Sigmoid colon (tissue), 7 donors: ENCODE measurements around the gene CTIF. TPM values are rescaled to one million over a fixed set of nuclear protein-coding genes. Genes with fewer than 3 reads are reported as not detected.

Experiments used
- DNase-seq: peaks from one replicate; pipeline ENCODE4 v3.0.0-alpha.2; 2019
- H3K27ac ChIP-seq, 4 donors: fragments of 200-600 bp; sonication (generic); one replicate each; pipeline ENCODE4 v1.5.1; 2016 to 2019; ENCODE audit warnings: mild to moderate bottlenecking in 1 of 4
- H3K27me3 ChIP-seq, 3 donors: fragments of 200-600 bp; sonication (generic); one replicate each; pipeline ENCODE4 v1.5.1; 2019; ENCODE audit warnings: mild to moderate bottlenecking in 1 of 3
- H3K36me3 ChIP-seq, 4 donors: fragments of 200-600 bp; sonication (generic); one replicate each; pipeline ENCODE4 v1.5.1; 2016 to 2019
- H3K4me1 ChIP-seq, 4 donors: fragments of 200-600 bp; sonication (generic); one replicate each; pipeline ENCODE4 v1.5.1; 2017 to 2019
- H3K4me3 ChIP-seq, 4 donors: fragments of 200-600 bp; sonication (generic); one replicate each; pipeline ENCODE4 v1.5.1; 2017 to 2019; ENCODE audit warnings: mild to moderate bottlenecking in 2 of 4, moderate library complexity in 1 of 4
- H3K9me3 ChIP-seq, 4 donors: fragments of 200-600 bp in 3 of 4; sonication (generic) in 3 of 4; one replicate each; pipeline versions ENCODE4 v1.5.1 to v1.6.1; 2013 to 2019
- EP300 ChIP-seq, 4 donors: sonication (generic); formaldehyde crosslinking; IDR thresholded peaks; one replicate each; pipeline ENCODE4 v1.6.1; 2017; ENCODE audit warnings: antibody characterized with exemption in 4 of 4
- POLR2A ChIP-seq, 2 donors: fragments of 450-650 bp; IDR thresholded peaks; one replicate each; pipeline ENCODE4 v1.6.1; 2016; ENCODE audit warnings: antibody characterized with exemption in 2 of 2, mild to moderate bottlenecking in 2 of 2, moderate library complexity in 2 of 2
- POLR2AphosphoS5 ChIP-seq, 4 donors: sonication (generic); formaldehyde crosslinking; IDR thresholded peaks; one replicate each; pipeline ENCODE4 v1.6.1; 2017; ENCODE audit warnings: antibody characterized with exemption in 4 of 4
- WGBS, 2 donors: extraction: QIAGEN DNeasy Blood & Tissue Kit; methylation state at CpG; one replicate each; pipeline ENCODE4 v1.1.7; 2013; 5-methylcytosine and 5-hydroxymethylcytosine counted together
- intact Hi-C: fragments of 100-400 bp; cut with DNase I; formaldehyde crosslinking; loops from one replicate; pipeline ENCODE4 v1.15.1; 2023
- polyA plus RNA-seq, 3 donors: library from polyadenylated mRNA; stranded (reverse); fragments of 200-250 nt; gene quantifications; one replicate each; pipeline ENCODE4 v1.2.3, GENCODE V29; 2013
- total RNA-seq, 4 donors: library from RNA; depleted of rRNA; stranded (reverse); fragments of >200 nt; gene quantifications; one replicate each; pipeline ENCODE4 v1.1.0, GENCODE V29; 2016
- TF ChIP-seq, protein P1 (sequence below), 4 experiments: fragments of 450-650 bp in 3 of 4; fragments of 200-600 bp in 1 of 4; IDR thresholded peaks; one replicate each; pipeline ENCODE4 v1.5.1; 2016 to 2019; ENCODE audit warnings: antibody characterized with exemption in 4 of 4, mild to moderate bottlenecking in 3 of 4, moderate library complexity in 2 of 4
- donor health status: healthy with polysubstance abuse.
- donor health status: Bipolar disorder and iron deficiency.
- donor health status: healthy.

The CTIF gene
- total and polyA plus RNA-seq, 7 donors: 3.6 to 65.9 (median 22.5) TPM

DNA sequence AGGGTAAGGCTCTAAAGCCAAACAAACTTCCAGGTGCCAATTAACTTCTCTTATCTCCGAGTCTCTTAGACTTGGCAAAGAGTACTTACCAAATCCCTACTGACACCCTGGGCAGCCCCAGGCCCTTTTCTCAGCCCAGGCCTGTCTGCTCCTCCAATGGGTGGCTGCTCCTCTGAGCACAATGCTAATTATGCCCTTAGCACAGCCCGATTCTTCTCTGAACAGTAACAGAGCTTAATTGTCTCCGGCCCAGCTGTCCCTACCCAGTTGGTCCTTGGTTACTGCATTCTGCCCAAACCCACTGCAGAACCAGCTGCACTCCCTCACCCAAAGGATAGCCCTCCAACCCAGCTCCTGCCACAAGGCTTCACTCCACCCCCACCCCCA, 301.7 kb downstream of the CTIF start:
- intact Hi-C loops: no loop called here
- H3K27ac ChIP-seq: no peak overlapping the region
- no peaks in the 10 kb centered on the region for H3K36me3 ChIP-seq
- H3K4me3 ChIP-seq: no peak overlapping the region
- no peak for TF ChIP-seq POLR2AphosphoS5 (IDR thresholded peaks at IDR 0.05)
- TF ChIP-seq EP300 (IDR thresholded peaks at IDR 0.05): no peak
- no peak for TF ChIP-seq POLR2A (IDR thresholded peaks at IDR 0.05)
- TF ChIP-seq, protein P1, sequence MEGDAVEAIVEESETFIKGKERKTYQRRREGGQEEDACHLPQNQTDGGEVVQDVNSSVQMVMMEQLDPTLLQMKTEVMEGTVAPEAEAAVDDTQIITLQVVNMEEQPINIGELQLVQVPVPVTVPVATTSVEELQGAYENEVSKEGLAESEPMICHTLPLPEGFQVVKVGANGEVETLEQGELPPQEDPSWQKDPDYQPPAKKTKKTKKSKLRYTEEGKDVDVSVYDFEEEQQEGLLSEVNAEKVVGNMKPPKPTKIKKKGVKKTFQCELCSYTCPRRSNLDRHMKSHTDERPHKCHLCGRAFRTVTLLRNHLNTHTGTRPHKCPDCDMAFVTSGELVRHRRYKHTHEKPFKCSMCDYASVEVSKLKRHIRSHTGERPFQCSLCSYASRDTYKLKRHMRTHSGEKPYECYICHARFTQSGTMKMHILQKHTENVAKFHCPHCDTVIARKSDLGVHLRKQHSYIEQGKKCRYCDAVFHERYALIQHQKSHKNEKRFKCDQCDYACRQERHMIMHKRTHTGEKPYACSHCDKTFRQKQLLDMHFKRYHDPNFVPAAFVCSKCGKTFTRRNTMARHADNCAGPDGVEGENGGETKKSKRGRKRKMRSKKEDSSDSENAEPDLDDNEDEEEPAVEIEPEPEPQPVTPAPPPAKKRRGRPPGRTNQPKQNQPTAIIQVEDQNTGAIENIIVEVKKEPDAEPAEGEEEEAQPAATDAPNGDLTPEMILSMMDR (IDR thresholded peaks at IDR 0.05): no peak
- no peak for DNase-seq
- H3K27me3 ChIP-seq: no peaks in the 10 kb centered on the region
- H3K9me3 ChIP-seq: no peaks in the 10 kb centered on the region
- 70 to 89% methylated on average over 3 of the region's 3 CpGs for WGBS, 2 donors
- H3K4me1 ChIP-seq: peaks cover 0 to 30% (median 6%) of the 10 kb centered on the region in 4 donors

DNA sequence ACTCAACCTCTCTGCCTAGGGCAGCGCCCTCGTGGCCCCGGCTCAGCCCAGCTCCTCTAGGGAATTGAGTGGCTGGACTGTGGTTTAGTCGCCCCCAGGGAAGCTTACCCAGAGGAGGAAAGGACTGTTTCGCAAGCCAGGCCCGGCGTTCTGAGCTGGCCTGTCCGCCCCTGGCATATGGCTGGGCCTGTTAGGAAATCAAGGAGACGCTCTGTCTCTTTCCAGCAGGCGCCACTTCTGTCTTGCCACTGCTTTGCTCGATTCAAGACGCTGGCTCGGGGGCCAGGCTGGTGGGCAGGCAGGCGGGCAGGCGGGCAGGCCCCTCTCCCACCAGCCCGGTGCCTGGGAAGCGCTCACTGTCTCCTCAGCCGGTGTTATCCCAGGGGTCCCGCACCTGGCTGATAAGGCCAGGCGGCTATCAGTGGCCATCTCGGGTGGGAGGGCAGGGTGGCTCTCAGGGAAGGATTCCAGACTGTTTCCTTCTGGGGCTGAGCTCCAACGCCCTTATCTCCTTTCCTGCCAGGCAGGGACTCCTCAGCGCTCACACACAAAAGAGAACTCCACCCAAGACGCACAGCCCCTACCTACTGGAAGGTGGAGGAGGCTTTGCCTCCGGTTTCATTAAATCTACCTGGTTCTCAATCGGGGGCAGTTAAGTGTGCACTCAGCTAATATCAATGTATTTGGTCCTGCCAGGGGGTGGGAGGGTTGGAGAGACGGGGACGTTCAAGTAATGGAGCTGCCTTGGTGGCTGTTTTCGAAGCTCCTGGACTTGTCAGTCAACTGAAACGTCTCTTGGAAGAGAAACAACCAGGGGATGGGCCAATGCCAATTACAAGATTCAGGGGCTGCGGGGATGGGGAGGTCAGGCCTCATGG, 302.8 kb downstream of the CTIF start:
- Histone ChIP-seq H3K4me3 (no peak overlapping the region), H3K4me1 (peaks cover 0 to 30% (median 6%) of the 10 kb centered on the region in 4 donors), H3K9me3 (no peaks in the 10 kb centered on the region), H3K27ac (peak overlapping the region; percentile 4 to 64 (median 44)), H3K36me3 (no peaks in the 10 kb centered on the region), H3K27me3 (no peaks in the 10 kb centered on the region)
- 83 to 88% methylated on average over 31 of the region's 31 CpGs for whole genome bisulfite sequencing, 2 donors
- intact Hi-C loops: no loop called here
- DNase-seq: no peak
- TF ChIP-seq POLR2AphosphoS5 (IDR thresholded peaks at IDR 0.05): no peak

DNA sequence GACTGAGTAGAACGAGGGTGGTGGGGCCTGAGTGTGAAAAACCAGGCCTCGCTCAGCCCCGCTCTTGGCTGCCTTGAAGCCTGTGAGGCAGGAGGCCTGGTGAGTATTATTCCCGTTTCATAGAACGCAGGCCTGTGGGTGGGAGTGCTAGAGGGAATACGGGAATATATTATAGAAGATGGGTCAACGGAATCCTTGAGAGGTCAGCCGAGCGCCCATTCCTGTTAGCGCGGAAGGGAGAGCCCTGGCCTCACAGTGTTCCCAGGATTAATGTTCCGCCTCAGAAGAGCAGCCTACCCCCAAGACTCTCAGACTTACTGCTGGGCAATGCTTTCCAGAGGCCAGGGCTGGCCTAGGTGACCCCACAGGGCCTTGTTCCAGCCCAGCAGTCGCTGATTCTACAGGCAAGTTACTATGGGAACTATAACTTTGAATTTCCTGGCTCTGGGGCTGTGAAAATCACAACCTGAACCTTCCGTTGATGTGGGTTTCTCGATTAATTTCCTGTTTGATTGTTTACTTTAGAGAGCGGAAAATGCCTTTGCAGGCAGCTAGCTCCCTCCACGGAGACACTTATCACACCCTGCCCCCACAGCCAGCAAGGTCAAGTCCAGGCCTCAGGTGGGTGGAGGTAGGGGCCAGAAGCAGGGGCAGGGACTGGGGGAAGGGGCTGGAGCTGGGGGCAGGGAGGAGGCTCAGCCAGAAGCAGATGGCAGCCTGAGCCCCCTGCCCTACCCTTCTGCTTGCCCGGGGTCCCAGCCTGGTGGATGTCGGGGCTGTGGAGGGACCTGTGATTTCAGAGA, 303.6 kb downstream of the CTIF start:
- no peaks in the 10 kb centered on the region for H3K9me3 ChIP-seq
- DNase-seq: no peak
- peaks cover 0 to 30% (median 6%) of the 10 kb centered on the region in 4 donors for H3K4me1 ChIP-seq
- no peaks in the 10 kb centered on the region for H3K36me3 ChIP-seq
- TF ChIP-seq, protein P1 (IDR thresholded peaks at IDR 0.05): no peak
- peak in 1 of 4 donors; percentile 32 for TF ChIP-seq POLR2AphosphoS5 (IDR thresholded peaks at IDR 0.05)
- no peak overlapping the region for H3K4me3 ChIP-seq
- peak overlapping the region in 3 of 4 donors; percentile 40 to 64 (median 47) for H3K27ac ChIP-seq
- intact Hi-C loops: no loop called here
- no peaks in the 10 kb centered on the region for H3K27me3 ChIP-seq
- WGBS, 2 donors: 66 to 69% methylated on average over 19 of the region's 19 CpGs

DNA sequence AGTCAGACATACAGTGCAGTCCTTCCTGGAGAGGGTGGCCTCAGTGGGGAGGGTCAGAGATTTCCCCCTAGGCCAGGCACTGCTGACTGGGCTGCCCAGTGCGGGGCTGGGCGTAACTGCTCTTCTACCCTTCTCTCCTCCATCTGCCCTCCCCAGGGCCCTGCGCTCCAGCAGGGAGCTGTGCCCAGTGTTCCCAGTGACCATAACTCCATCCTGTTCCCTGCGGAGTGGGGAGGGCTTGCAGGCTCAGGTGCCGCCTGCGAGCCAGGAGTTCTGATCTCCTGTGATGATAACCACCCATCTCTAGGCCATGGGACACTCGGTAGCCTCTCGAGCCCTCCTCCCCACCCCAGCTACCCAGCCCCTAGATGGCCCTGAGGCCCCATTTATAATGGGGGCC, 304.3 kb downstream of the CTIF start:
- intact Hi-C loops: no loop called here
- Histone ChIP-seq H3K4me1 (peaks cover 0 to 30% (median 6%) of the 10 kb centered on the region in 4 donors), H3K36me3 (no peaks in the 10 kb centered on the region), H3K4me3 (no peak overlapping the region), H3K27me3 (no peaks in the 10 kb centered on the region), H3K27ac (peak overlapping the region in 1 of 4 donors; percentile 50), H3K9me3 (no peaks in the 10 kb centered on the region)
- no peak for DNase-seq
- 89 to 94% methylated on average over 8 of the region's 8 CpGs for WGBS, 2 donors
- no peak for TF ChIP-seq POLR2AphosphoS5 (IDR thresholded peaks at IDR 0.05)
- TF ChIP-seq EP300 (IDR thresholded peaks at IDR 0.05): no peak
- no peak for TF ChIP-seq POLR2A (IDR thresholded peaks at IDR 0.05)
- TF ChIP-seq, protein P1 (IDR thresholded peaks at IDR 0.05): no peak

DNA sequence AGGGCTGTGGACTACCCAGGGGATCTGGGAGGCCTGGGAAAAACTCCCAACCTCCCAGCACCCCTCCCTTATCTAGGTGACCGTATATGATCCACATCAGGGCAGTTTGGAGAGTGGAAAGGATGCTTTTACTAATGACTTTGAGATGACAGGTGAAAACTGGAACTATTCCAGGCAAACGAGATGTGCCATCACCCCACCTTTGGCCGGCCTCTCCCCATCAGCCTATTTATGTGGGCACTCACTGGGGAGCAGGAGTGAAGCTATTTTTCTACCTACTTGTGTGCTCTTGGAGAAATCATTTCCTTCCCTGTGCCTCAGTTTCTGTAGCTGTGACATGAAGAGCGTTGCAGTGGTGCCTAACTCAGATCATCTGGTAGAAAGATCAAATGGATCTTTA, 304.8 kb downstream of the CTIF start:
- DNase-seq: no peak
- no peak for TF ChIP-seq EP300 (IDR thresholded peaks at IDR 0.05)
- no peak for TF ChIP-seq POLR2A (IDR thresholded peaks at IDR 0.05)
- TF ChIP-seq, protein P1 (IDR thresholded peaks at IDR 0.05): no peak
- TF ChIP-seq POLR2AphosphoS5 (IDR thresholded peaks at IDR 0.05): no peak
- Histone ChIP-seq H3K36me3 (no peaks in the 10 kb centered on the region), H3K9me3 (no peaks in the 10 kb centered on the region), H3K4me1 (peaks cover 0 to 28% (median 6%) of the 10 kb centered on the region in 4 donors), H3K27ac (peak overlapping the region in 1 of 4 donors; percentile 50), H3K4me3 (no peak overlapping the region), H3K27me3 (no peaks in the 10 kb centered on the region)
- 82 to 88% methylated on average over 4 of the region's 4 CpGs for WGBS, 2 donors
- intact Hi-C loops: no loop called here
